Measurements from ENCODE around the gene CCDC28A.

DNA sequence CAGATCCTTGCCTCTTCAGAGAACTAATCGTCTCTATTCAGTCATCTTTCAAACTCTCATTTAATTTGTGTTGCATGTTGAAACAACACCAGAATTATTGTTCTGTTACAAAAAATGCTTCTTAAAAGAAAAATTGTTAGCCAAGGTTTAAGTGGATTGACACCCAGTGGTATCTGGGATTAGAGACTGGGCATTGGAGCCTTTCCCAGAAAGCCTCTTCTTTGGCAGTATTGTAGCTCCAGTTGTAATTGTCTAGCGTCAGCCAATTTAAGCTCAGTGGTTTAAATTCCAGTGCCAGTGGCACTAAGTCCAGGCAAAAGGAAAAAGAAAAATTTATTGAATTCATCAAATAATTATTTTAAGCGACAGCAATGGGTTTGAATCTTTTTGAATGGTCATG lies 801 bp downstream of the CCDC28A start:
- TF ChIP-seq, protein P1, sequence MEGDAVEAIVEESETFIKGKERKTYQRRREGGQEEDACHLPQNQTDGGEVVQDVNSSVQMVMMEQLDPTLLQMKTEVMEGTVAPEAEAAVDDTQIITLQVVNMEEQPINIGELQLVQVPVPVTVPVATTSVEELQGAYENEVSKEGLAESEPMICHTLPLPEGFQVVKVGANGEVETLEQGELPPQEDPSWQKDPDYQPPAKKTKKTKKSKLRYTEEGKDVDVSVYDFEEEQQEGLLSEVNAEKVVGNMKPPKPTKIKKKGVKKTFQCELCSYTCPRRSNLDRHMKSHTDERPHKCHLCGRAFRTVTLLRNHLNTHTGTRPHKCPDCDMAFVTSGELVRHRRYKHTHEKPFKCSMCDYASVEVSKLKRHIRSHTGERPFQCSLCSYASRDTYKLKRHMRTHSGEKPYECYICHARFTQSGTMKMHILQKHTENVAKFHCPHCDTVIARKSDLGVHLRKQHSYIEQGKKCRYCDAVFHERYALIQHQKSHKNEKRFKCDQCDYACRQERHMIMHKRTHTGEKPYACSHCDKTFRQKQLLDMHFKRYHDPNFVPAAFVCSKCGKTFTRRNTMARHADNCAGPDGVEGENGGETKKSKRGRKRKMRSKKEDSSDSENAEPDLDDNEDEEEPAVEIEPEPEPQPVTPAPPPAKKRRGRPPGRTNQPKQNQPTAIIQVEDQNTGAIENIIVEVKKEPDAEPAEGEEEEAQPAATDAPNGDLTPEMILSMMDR (IDR thresholded peaks at IDR 0.05) = no peak
- TF ChIP-seq POLR2AphosphoS5 (IDR thresholded peaks at IDR 0.05) (no peak), POLR2A (IDR thresholded peaks at IDR 0.05) (no peak)

All from upper lobe of left lung (tissue), 4 donors.